Nephron (organoid): ENCODE measurements around the gene SIAH1.

ENCODE experiments used
- H3K27ac Mint-ChIP-seq, 3 experiments: 2 replicates each; pipeline ENCODE4 v1.8.0; 2020; ENCODE audit warnings: mixed read lengths in 3 of 3, mild to moderate bottlenecking in 2 of 3, moderate library complexity in 1 of 3
- H3K27me3 Mint-ChIP-seq: 2 replicates; pipeline ENCODE4 v1.8.0; 2021; ENCODE audit warnings: low read depth, mild to moderate bottlenecking, moderate library complexity, mixed read lengths
- H3K36me3 Mint-ChIP-seq: 2 replicates; pipeline ENCODE4 v1.8.0; 2020; ENCODE audit warnings: low read depth, mixed read lengths
- H3K4me1 Mint-ChIP-seq: 2 replicates; pipeline ENCODE4 v1.8.0; 2020; ENCODE audit warnings: mixed read lengths
- H3K4me3 Mint-ChIP-seq, 3 experiments: 2 replicates each; pipeline ENCODE4 v1.8.0; 2020; ENCODE audit warnings: mild to moderate bottlenecking in 3 of 3, mixed read lengths in 3 of 3, moderate library complexity in 2 of 3
- H3K9me3 Mint-ChIP-seq: 2 replicates; pipeline ENCODE4 v1.8.0; 2020; ENCODE audit warnings: mixed read lengths
- CTCF ChIP-seq, 3 experiments: fragments of 200-600 bp; sonication (generic); IDR thresholded peaks; one replicate each; pipeline ENCODE4 v1.5.0; 2021; ENCODE audit warnings: antibody characterized with exemption in 3 of 3; ENCODE audit not compliant: unreplicated experiment in 3 of 3

SIAH1 gene

GRCh38 chr16:48365601-48366164, 19.5 kb downstream of the SIAH1 start:
- H3K36me3 Mint-ChIP-seq, result peaks cover 21% of the 10 kb centered on the region
- H3K4me3 Mint-ChIP-seq, result peak overlapping the region; percentile 81 to 88 (median 85)
- H3K27ac Mint-ChIP-seq, result peak overlapping the region; percentile 34 to 70 (median 56)
- H3K4me1 Mint-ChIP-seq, result peaks cover 59% of the 10 kb centered on the region
- H3K9me3 Mint-ChIP-seq, result no peaks in the 10 kb centered on the region
- no peak for TF ChIP-seq CTCF (IDR thresholded peaks at IDR 0.05; ENCODE audit: unreplicated experiment in 3 of 3)
- H3K27me3 Mint-ChIP-seq, result no peaks in the 10 kb centered on the region

- Mint-ChIP-seq H3K4me3 (peak overlapping the region; percentile 81 to 88 (median 83)), H3K36me3 (peaks cover 23% of the 10 kb centered on the region), H3K27ac (peak overlapping the region; percentile 34 to 56 (median 44)), H3K4me1 (peaks cover 58% of the 10 kb centered on the region), H3K27me3 (no peaks in the 10 kb centered on the region), H3K9me3 (no peaks in the 10 kb centered on the region)
- no peak for TF ChIP-seq CTCF (IDR thresholded peaks at IDR 0.05; ENCODE audit: unreplicated experiment in 3 of 3)
Observed at GRCh38 chr16:48365025-48365600, 20.1 kb downstream of the SIAH1 start.

DNA sequence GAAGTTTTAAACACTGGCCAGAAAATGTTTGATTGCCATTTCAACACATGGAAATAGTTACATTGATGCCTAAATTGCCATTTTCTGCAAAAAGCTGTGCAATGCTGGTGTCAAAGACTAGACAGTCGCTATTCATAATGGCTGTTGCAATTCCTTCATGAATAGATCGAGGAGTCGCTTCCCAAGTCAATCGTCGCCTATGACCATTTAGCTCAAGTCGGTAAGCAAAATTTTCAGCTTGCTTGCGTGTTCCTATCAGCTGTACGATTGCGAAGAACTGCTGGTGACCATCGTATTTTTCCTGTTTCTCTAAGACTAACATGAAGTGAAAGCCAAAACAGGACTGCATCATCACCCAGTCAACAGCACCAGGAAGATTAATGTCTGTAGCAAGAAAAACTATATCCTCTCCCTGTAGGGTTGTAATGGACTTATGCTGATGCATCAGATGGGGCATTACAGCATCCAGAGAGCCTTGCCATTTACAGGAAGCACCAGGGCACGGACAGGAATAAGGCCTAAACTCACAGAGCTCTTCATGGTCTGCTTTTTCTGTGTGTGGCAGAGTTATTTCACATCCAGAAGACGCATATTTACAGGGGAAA, 23.6 kb downstream of the SIAH1 start:
- Mint-ChIP-seq H3K4me1 (peaks cover 35% of the 10 kb centered on the region), H3K9me3 (no peaks in the 10 kb centered on the region), H3K27me3 (no peaks in the 10 kb centered on the region), H3K4me3 (no peak overlapping the region), H3K27ac (no peak overlapping the region), H3K36me3 (peaks cover 31% of the 10 kb centered on the region)
- TF ChIP-seq CTCF (IDR thresholded peaks at IDR 0.05; ENCODE audit: unreplicated experiment in 3 of 3), result no peak

- no peak overlapping the region for H3K4me3 Mint-ChIP-seq
- H3K9me3 Mint-ChIP-seq, result no peaks in the 10 kb centered on the region
- H3K27ac Mint-ChIP-seq, result peak overlapping the region in 1 of 3 experiments; percentile 28
- H3K36me3 Mint-ChIP-seq, result peaks cover 35% of the 10 kb centered on the region
- no peak for TF ChIP-seq CTCF (IDR thresholded peaks at IDR 0.05; ENCODE audit: unreplicated experiment in 3 of 3)
- peaks cover 29% of the 10 kb centered on the region for H3K4me1 Mint-ChIP-seq
- no peaks in the 10 kb centered on the region for H3K27me3 Mint-ChIP-seq
Observed at GRCh38 chr16:48361012-48361411, 24.2 kb downstream of the SIAH1 start.

DNA sequence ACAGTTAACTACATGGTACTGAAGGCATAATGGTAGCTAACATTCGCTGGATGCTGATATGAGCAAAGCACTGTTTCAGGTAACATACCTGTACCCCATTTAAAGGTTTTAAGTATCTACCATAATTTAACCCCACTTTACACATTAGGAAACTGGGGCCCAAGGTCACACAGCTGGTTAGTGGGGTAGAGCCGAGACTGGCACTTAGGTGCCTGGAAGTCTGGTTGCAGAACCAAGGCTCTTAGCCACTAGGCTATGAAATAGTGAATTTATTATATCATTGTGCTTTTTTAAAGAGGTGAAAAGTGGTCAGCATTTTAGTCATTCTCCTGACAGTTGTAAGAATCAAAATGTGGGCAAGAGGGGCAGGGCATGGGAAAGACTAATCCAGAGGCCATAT, 25.2 kb downstream of the SIAH1 start:
- Mint-ChIP-seq H3K9me3 (no peaks in the 10 kb centered on the region), H3K27ac (no peak overlapping the region), H3K27me3 (no peaks in the 10 kb centered on the region), H3K4me3 (no peak overlapping the region), H3K36me3 (peaks cover 46% of the 10 kb centered on the region), H3K4me1 (peaks cover 20% of the 10 kb centered on the region)
- no peak for TF ChIP-seq CTCF (IDR thresholded peaks at IDR 0.05; ENCODE audit: unreplicated experiment in 3 of 3)

DNA sequence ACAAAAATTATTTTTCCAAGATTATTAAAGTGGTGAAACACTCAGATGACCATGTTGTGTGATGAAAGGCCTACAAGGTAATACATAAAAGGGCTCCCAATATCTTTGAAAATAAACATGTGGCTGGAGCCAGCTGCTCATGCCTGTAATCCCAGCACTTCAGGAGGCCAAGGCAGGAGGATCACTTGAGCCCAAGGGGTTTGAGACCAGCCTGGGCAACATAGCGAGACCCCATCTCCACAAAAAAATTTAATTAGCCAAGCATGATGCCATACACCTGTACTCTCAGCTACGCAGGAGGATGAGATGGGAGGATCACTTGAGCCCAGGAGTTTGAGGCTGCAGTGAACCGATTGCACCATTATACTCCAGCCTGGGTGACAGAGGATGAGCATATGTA, 26.8 kb downstream of the SIAH1 start:
- TF ChIP-seq CTCF (IDR thresholded peaks at IDR 0.05; ENCODE audit: unreplicated experiment in 3 of 3), result no peak
- H3K9me3 Mint-ChIP-seq, result no peaks in the 10 kb centered on the region

More for the DNA sequence above, 26.8 kb downstream of the SIAH1 start:
- Mint-ChIP-seq H3K27ac (no peak overlapping the region), H3K4me1 (peaks cover 12% of the 10 kb centered on the region), H3K4me3 (no peak overlapping the region), H3K36me3 (peaks cover 56% of the 10 kb centered on the region), H3K27me3 (no peaks in the 10 kb centered on the region)
